Breast epithelium (tissue), 4 donors: ENCODE results near the gene TSPEAR. TPM values are rescaled to one million over a fixed set of nuclear protein-coding genes. Genes with fewer than 3 reads are reported as not detected.

ENCODE experiments used
- DNase-seq, 2 donors: peaks; one replicate each; pipeline ENCODE4 v3.0.0-alpha.2; 2019; ENCODE audit warnings: low spot score in 2 of 2
- H3K27ac ChIP-seq, 2 donors: fragments of 200-600 bp; sonication (generic) in 1 of 2; one replicate each; pipeline ENCODE4 v1.5.1; 2016 to 2019; ENCODE audit warnings: mild to moderate bottlenecking in 1 of 2
- H3K27me3 ChIP-seq, 2 donors: fragments of 200-600 bp; sonication (generic) in 1 of 2; one replicate each; pipeline versions ENCODE4 v1.5.1 to v1.6.0; 2017 to 2019; ENCODE audit warnings: control low read depth in 1 of 2, mild to moderate bottlenecking in 1 of 2
- H3K36me3 ChIP-seq: fragments of 200-600 bp; one replicate; pipeline ENCODE4 v1.5.1; 2019
- H3K4me1 ChIP-seq, 2 donors: fragments of 200-600 bp; sonication (generic); one replicate each; pipeline ENCODE4 v1.5.1; 2016 to 2019; ENCODE audit warnings: control low read depth in 1 of 2
- H3K4me3 ChIP-seq, 3 donors: fragments of 200-600 bp; sonication (generic); 1 replicate in 2 of 3; 2 replicates in 1 of 3; pipeline ENCODE4 v1.5.1; 2016 to 2019; ENCODE audit warnings: mild to moderate bottlenecking in 3 of 3, moderate library complexity in 2 of 3
- H3K9me3 ChIP-seq, 2 donors: fragments of 200-600 bp; sonication (generic) in 1 of 2; one replicate each; pipeline ENCODE4 v1.5.1; 2016 to 2019; ENCODE audit warnings: control low read depth in 1 of 2
- CTCF ChIP-seq, 3 donors: fragments of 450-650 bp; IDR thresholded peaks; one replicate each; pipeline ENCODE4 v1.5.1; 2016 to 2017; ENCODE audit warnings: antibody characterized with exemption in 3 of 3, mild to moderate bottlenecking in 3 of 3, moderate library complexity in 3 of 3
- POLR2A ChIP-seq: fragments of 450-650 bp; IDR thresholded peaks from one replicate; pipeline ENCODE4 v1.6.1; 2016; ENCODE audit warnings: antibody characterized with exemption, mild to moderate bottlenecking, moderate library complexity
- POLR2AphosphoS5 ChIP-seq, 3 donors: sonication (generic); formaldehyde crosslinking; IDR thresholded peaks; one replicate each; pipeline ENCODE4 v1.6.1; 2017; ENCODE audit warnings: antibody characterized with exemption in 3 of 3
- intact Hi-C: fragments of 100-400 bp; cut with DNase I; formaldehyde crosslinking; loops from one replicate; pipeline ENCODE4 v1.15.1; 2023; ENCODE audit warnings: low total_unique reads
- total RNA-seq, 3 donors: library from RNA; depleted of rRNA; stranded (reverse); fragments of >200 nt; gene quantifications; one replicate each; pipeline ENCODE4 v1.1.0, GENCODE V29; 2016

Gene TSPEAR
- total RNA-seq, 3 donors from 2014 or later: 0.15 TPM; not detected in 2

GRCh38 chr21:44455524-44456213 is 255.7 kb downstream of the TSPEAR start:
- TF ChIP-seq POLR2A (no peak), POLR2AphosphoS5 (IDR thresholded peaks at IDR 0.05) (no peak), CTCF (IDR thresholded peaks at IDR 0.05) (no peak)
- intact Hi-C loops: no loop called here
- H3K27ac ChIP-seq: no peak overlapping the region

GRCh38 chr21:44454747-44455523 is 256.4 kb downstream of the TSPEAR start, which contains the start of gene LRRC3:
TSS of gene LRRC3 (plus strand) at chr21:44455510. CDS start at chr21:44456645, 1,135 bp downstream.
- intact Hi-C loops: no loop called here
- no peak for TF ChIP-seq POLR2AphosphoS5 (IDR thresholded peaks at IDR 0.05)
- no peak for TF ChIP-seq CTCF (IDR thresholded peaks at IDR 0.05)
- no peak for TF ChIP-seq POLR2A

More at GRCh38 chr21:44455524-44456213, 255.7 kb downstream of the TSPEAR start:
- peaks cover 0 to 5% of the 10 kb centered on the region in 2 donors for H3K4me1 ChIP-seq
- DNase-seq: no peak
- peak overlapping the region; percentile 58 to 76 (median 71) for H3K4me3 ChIP-seq
- H3K27me3 ChIP-seq: peaks cover 0 to 8% of the 10 kb centered on the region in 2 donors
- H3K36me3 ChIP-seq: no peaks in the 10 kb centered on the region
- peaks cover 0 to 10% of the 10 kb centered on the region in 2 donors for H3K9me3 ChIP-seq

GRCh38 chr21:44454058-44454457 is 257.3 kb downstream of the TSPEAR start:
- peaks cover 0 to 25% of the 10 kb centered on the region in 2 donors for H3K27me3 ChIP-seq
- H3K9me3 ChIP-seq: peaks cover 0 to 10% of the 10 kb centered on the region in 2 donors
- no peak overlapping the region for H3K27ac ChIP-seq
- no peak overlapping the region for H3K4me3 ChIP-seq
- intact Hi-C loops: no loop called here
- H3K4me1 ChIP-seq: peaks cover 0 to 5% of the 10 kb centered on the region in 2 donors
- H3K36me3 ChIP-seq: no peaks in the 10 kb centered on the region
- no peak for DNase-seq
- TF ChIP-seq POLR2A: no peak
- TF ChIP-seq POLR2AphosphoS5 (IDR thresholded peaks at IDR 0.05): no peak
- TF ChIP-seq CTCF (IDR thresholded peaks at IDR 0.05): no peak

More at GRCh38 chr21:44454747-44455523, 256.4 kb downstream of the TSPEAR start, which contains the start of gene LRRC3:
- peaks cover 0 to 5% of the 10 kb centered on the region in 2 donors for H3K4me1 ChIP-seq
- peaks cover 0 to 16% of the 10 kb centered on the region in 2 donors for H3K27me3 ChIP-seq
- no peak within 1 kb of the TSS for H3K27ac ChIP-seq
- peak within 1 kb of the TSS; percentile 58 to 76 (median 71) for H3K4me3 ChIP-seq
- DNase-seq: peak; percentile 71 to 77
- no peaks in the 10 kb centered on the region for H3K36me3 ChIP-seq
- H3K9me3 ChIP-seq: peaks cover 0 to 10% of the 10 kb centered on the region in 2 donors

- TF ChIP-seq CTCF (IDR thresholded peaks at IDR 0.05) (no peak), POLR2AphosphoS5 (IDR thresholded peaks at IDR 0.05) (no peak), POLR2A (no peak)
- Histone ChIP-seq H3K27me3 (peaks cover 0 to 34% of the 10 kb centered on the region in 2 donors), H3K27ac (no peak overlapping the region), H3K4me3 (no peak overlapping the region), H3K9me3 (peaks cover 0 to 10% of the 10 kb centered on the region in 2 donors), H3K4me1 (peaks cover 0 to 5% of the 10 kb centered on the region in 2 donors), H3K36me3 (no peaks in the 10 kb centered on the region)
- intact Hi-C loops: no loop called here
- no peak for DNase-seq
These were observed 258.3 kb downstream of the TSPEAR start for GRCh38 chr21:44453120-44453519.
